ENCODE results near the gene ZDHHC14.
A peak's percentile ranks its signal among the peaks of the same experiment; 100 is the strongest.

ZDHHC14 gene

GRCh38 chr6:157481189-157481864, 100.3 kb downstream of the ZDHHC14 start:
- TF ChIP-seq Cebpa-rat (IDR thresholded peaks at IDR 0.05): no peak
- H3K27me3 ChIP-seq: no peaks in the 10 kb centered on the region
- no peaks in the 10 kb centered on the region for H3K9me3 ChIP-seq (replicated peaks in 1 of 11)
- peaks cover 1 to 15% (median 4%) of the 10 kb centered on the region in 10 experiments; a peak in 19 of 20 replicates for H3K4me1 ChIP-seq
- H3K9ac ChIP-seq: no peak overlapping the region
- H4K20me1 ChIP-seq: no peaks in the 10 kb centered on the region
- no peak overlapping the region for H3K27ac ChIP-seq
- H3K4me2 ChIP-seq: no peak overlapping the region
- H3K36me3 ChIP-seq: no peaks in the 10 kb centered on the region
- H3K4me3 ChIP-seq: no peak overlapping the region

- no peak overlapping the region for H3K9ac ChIP-seq
- no peak for TF ChIP-seq Cebpa-rat (IDR thresholded peaks at IDR 0.05)
These were observed 100.9 kb downstream of the ZDHHC14 start for GRCh38 chr6:157481865-157482249.

GRCh38 chr6:157483770-157484169, 102.8 kb downstream of the ZDHHC14 start:
- Histone ChIP-seq H3K4me1 (peaks cover 12 to 31% (median 18%) of the 10 kb centered on the region in 10 experiments), H3K9me3 (replicated peaks in 1 of 11) (no peaks in the 10 kb centered on the region), H3K4me3 (no peak overlapping the region), H3K4me2 (no peak overlapping the region), H3K27me3 (no peaks in the 10 kb centered on the region), H3K9ac (no peak overlapping the region), H3K27ac (no peak overlapping the region), H4K20me1 (no peaks in the 10 kb centered on the region), H3K36me3 (no peaks in the 10 kb centered on the region)
- no peak for TF ChIP-seq Cebpa-rat (IDR thresholded peaks at IDR 0.05)

More at GRCh38 chr6:157481865-157482249, 100.9 kb downstream of the ZDHHC14 start:
- Histone ChIP-seq H3K27ac (no peak overlapping the region), H3K4me3 (no peak overlapping the region), H3K36me3 (no peaks in the 10 kb centered on the region), H3K27me3 (no peaks in the 10 kb centered on the region), H3K4me1 (peaks cover 7 to 20% (median 9%) of the 10 kb centered on the region in 10 experiments), H3K4me2 (no peak overlapping the region), H4K20me1 (no peaks in the 10 kb centered on the region), H3K9me3 (replicated peaks in 1 of 11) (no peaks in the 10 kb centered on the region)

- no peaks in the 10 kb centered on the region for H3K9me3 ChIP-seq (replicated peaks in 1 of 11)
- H3K36me3 ChIP-seq: no peaks in the 10 kb centered on the region
- no peak overlapping the region for H3K4me2 ChIP-seq
- H3K9ac ChIP-seq: no peak overlapping the region
- H3K4me3 ChIP-seq: no peak overlapping the region
- H3K27me3 ChIP-seq: no peaks in the 10 kb centered on the region
- no peaks in the 10 kb centered on the region for H4K20me1 ChIP-seq
- TF ChIP-seq Cebpa-rat (IDR thresholded peaks at IDR 0.05): no peak
- H3K4me1 ChIP-seq: peaks cover 12 to 34% (median 20%) of the 10 kb centered on the region in 10 experiments
- no peak overlapping the region for H3K27ac ChIP-seq
These were observed 103.2 kb downstream of the ZDHHC14 start for GRCh38 chr6:157484181-157484580.

GRCh38 chr6:157486572-157486971, 105.6 kb downstream of the ZDHHC14 start:
- Histone ChIP-seq H3K27me3 (0 out of 22 replicates have a peak, but pooled peaks cover 0 to 4% (median 0%) of the 10 kb centered on the region in 11 experiments), H3K4me3 (no peak overlapping the region), H3K9ac (no peak overlapping the region), H3K4me2 (peak overlapping the region; percentile 27 to 70 (median 54)), H3K4me1 (peaks cover 12 to 36% (median 26%) of the 10 kb centered on the region in 10 experiments), H3K36me3 (no peaks in the 10 kb centered on the region), H3K9me3 (replicated peaks in 1 of 11) (no peaks in the 10 kb centered on the region), H4K20me1 (no peaks in the 10 kb centered on the region; a peak in 1 of 22 replicates), H3K27ac (no peak overlapping the region)
- TF ChIP-seq Cebpa-rat (IDR thresholded peaks at IDR 0.05): no peak

GRCh38 chr6:157487110-157487773, 106.3 kb downstream of the ZDHHC14 start:
- H3K4me2 ChIP-seq: peak overlapping the region; percentile 27 to 70 (median 54)

GRCh38 chr6:157488058-157488457, 107.1 kb downstream of the ZDHHC14 start:
- Histone ChIP-seq H3K4me3 (no peak overlapping the region), H3K9ac (no peak overlapping the region), H3K27me3 (0 out of 22 replicates have a peak, but pooled peaks cover 0 to 4% (median 0%) of the 10 kb centered on the region in 11 experiments), H3K4me1 (peaks cover 12 to 36% (median 26%) of the 10 kb centered on the region in 10 experiments), H3K27ac (no peak overlapping the region), H4K20me1 (no peaks in the 10 kb centered on the region; a peak in 1 of 22 replicates), H3K36me3 (no peaks in the 10 kb centered on the region), H3K4me2 (peak overlapping the region in 7 of 11 experiments; percentile 27 to 67 (median 53); a peak in 8 of 22 replicates), H3K9me3 (replicated peaks in 1 of 11) (no peaks in the 10 kb centered on the region)
- no peak for TF ChIP-seq Cebpa-rat (IDR thresholded peaks at IDR 0.05)

More at GRCh38 chr6:157487110-157487773, 106.3 kb downstream of the ZDHHC14 start:
- Histone ChIP-seq H3K9ac (no peak overlapping the region), H3K36me3 (no peaks in the 10 kb centered on the region), H3K9me3 (replicated peaks in 1 of 11) (no peaks in the 10 kb centered on the region), H3K27ac (no peak overlapping the region), H3K27me3 (0 out of 22 replicates have a peak, but pooled peaks cover 0 to 4% (median 0%) of the 10 kb centered on the region in 11 experiments), H3K4me1 (peaks cover 12 to 36% (median 26%) of the 10 kb centered on the region in 10 experiments), H3K4me3 (no peak overlapping the region), H4K20me1 (no peaks in the 10 kb centered on the region; a peak in 1 of 22 replicates)
- TF ChIP-seq Cebpa-rat (IDR thresholded peaks at IDR 0.05): no peak

- H3K9me3 ChIP-seq (replicated peaks in 1 of 11): no peaks in the 10 kb centered on the region
- no peak overlapping the region for H3K27ac ChIP-seq
- H4K20me1 ChIP-seq: no peaks in the 10 kb centered on the region; a peak in 1 of 22 replicates
- peaks cover 12 to 36% (median 26%) of the 10 kb centered on the region in 10 experiments for H3K4me1 ChIP-seq
- H3K36me3 ChIP-seq: no peaks in the 10 kb centered on the region
- no peak overlapping the region for H3K4me3 ChIP-seq
- H3K27me3 ChIP-seq: 0 out of 22 replicates have a peak, but pooled peaks cover 0 to 4% (median 0%) of the 10 kb centered on the region in 11 experiments
- no peak for TF ChIP-seq Cebpa-rat (IDR thresholded peaks at IDR 0.05)
- no peak overlapping the region; a peak in 1 of 22 replicates for H3K4me2 ChIP-seq
- H3K9ac ChIP-seq: no peak overlapping the region
These were observed 107.7 kb downstream of the ZDHHC14 start for GRCh38 chr6:157488716-157489118.

GRCh38 chr6:157490611-157491269, 109.8 kb downstream of the ZDHHC14 start:
- Histone ChIP-seq H3K4me1 (peaks cover 12 to 34% (median 26%) of the 10 kb centered on the region in 10 experiments), H3K27me3 (0 out of 22 replicates have a peak, but pooled peaks cover 0 to 4% (median 0%) of the 10 kb centered on the region in 11 experiments), H3K4me3 (no peak overlapping the region), H3K36me3 (no peaks in the 10 kb centered on the region), H4K20me1 (no peaks in the 10 kb centered on the region; a peak in 1 of 22 replicates), H3K9ac (no peak overlapping the region), H3K9me3 (replicated peaks in 1 of 11) (peaks cover 0 to 6% (median 1%) of the 10 kb centered on the region in 11 experiments; a peak in 11 of 22 replicates), H3K4me2 (no peak overlapping the region), H3K27ac (no peak overlapping the region)
- no peak for TF ChIP-seq Cebpa-rat (IDR thresholded peaks at IDR 0.05)

All from BLaER1 treated with 17β-estradiol and CSF1 and Interleukin-3, amounts not matched to agents 10 nM and 100 nM (cell line).